Vagina (tissue), 2 donors: ENCODE data around the gene USP51. TPM values are rescaled to one million over a fixed set of nuclear protein-coding genes. Genes with fewer than 3 reads are reported as not detected.
"Not testable (repeated sequence)": the region's sequence is repeated elsewhere in the genome, so short reads cannot be mapped to it uniquely, and the experiment has no call there.

ENCODE experiments used
- DNase-seq, 2 donors: peaks; one replicate each; pipeline ENCODE4 v3.0.0-alpha.2; 2017; ENCODE audit errors: extremely low spot score in 2 of 2
- H3K27ac ChIP-seq: fragments of 200-600 bp; sonication (generic); one replicate; pipeline ENCODE4 v1.5.1; 2019
- H3K27me3 ChIP-seq: fragments of 200-600 bp; sonication (generic); one replicate; pipeline ENCODE4 v1.5.1; 2019
- H3K36me3 ChIP-seq, 2 donors: fragments of 200-600 bp; sonication (generic); one replicate each; pipeline ENCODE4 v1.5.1; 2017 to 2019
- H3K4me1 ChIP-seq: fragments of 200-600 bp; sonication (generic); one replicate; pipeline ENCODE4 v1.5.1; 2019
- H3K4me3 ChIP-seq, 2 donors: fragments of 200-600 bp; sonication (generic); 1 replicate in 1 of 2; 2 replicates in 1 of 2; pipeline ENCODE4 v1.5.1; 2016 to 2019
- H3K9me3 ChIP-seq: fragments of 200-600 bp; sonication (generic); one replicate; pipeline ENCODE4 v1.5.1; 2019
- POLR2A ChIP-seq, 2 donors: fragments of 450-650 bp; IDR thresholded peaks; one replicate each; pipeline ENCODE4 v1.6.1; 2017; ENCODE audit warnings: antibody characterized with exemption in 2 of 2, mild to moderate bottlenecking in 2 of 2, moderate library complexity in 2 of 2
- POLR2AphosphoS5 ChIP-seq, 2 donors: sonication (generic); formaldehyde crosslinking; IDR thresholded peaks; one replicate each; pipeline ENCODE4 v1.9.0; 2017; ENCODE audit warnings: antibody characterized with exemption in 2 of 2, mild to moderate bottlenecking in 2 of 2, low read depth in 1 of 2; ENCODE audit not compliant: insufficient read depth in 1 of 2
- intact Hi-C: fragments of 100-400 bp; cut with DNase I; formaldehyde crosslinking; loops from one replicate; pipeline ENCODE4 v1.15.1; 2023
- total RNA-seq: library from RNA; depleted of rRNA; stranded (reverse); fragments of >200 nt; gene quantifications from one replicate; pipeline ENCODE4 v1.2.3, GENCODE V29; 2016
- TF ChIP-seq, protein P1 (sequence below), 3 experiments: fragments of 450-650 bp in 2 of 3; fragments of 200-600 bp in 1 of 3; sonication (generic) in 1 of 3; IDR thresholded peaks; one replicate each; pipeline ENCODE4 v1.5.1; 2017 to 2019; ENCODE audit warnings: antibody characterized with exemption in 3 of 3, mild to moderate bottlenecking in 2 of 3, moderate library complexity in 2 of 3

USP51 gene
- total RNA-seq, 1 donor from 2014 or later: 1.7 TPM

DNA sequence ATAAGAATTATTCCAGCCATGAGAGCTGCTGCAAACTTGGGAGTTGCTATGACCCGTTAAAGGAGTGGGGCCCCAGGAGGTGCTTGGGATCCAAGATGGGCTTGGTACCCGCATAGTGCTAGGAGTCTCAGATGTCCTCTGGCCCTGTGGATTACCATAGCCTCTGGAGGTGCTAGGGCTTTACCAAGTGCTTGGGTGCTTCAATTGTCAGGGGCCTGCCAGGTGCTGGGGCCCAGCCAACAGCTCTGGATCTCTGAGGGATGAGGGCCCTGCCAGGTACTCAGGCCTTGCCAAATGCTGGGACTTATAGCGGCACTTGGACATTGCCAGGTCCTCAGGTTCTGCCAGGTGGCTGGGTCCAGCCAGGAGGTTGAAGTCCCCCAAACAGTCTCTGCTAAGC lies 32.0 kb upstream of the USP51 start:
- no peak overlapping the region for H3K27ac ChIP-seq
- no peaks in the 10 kb centered on the region for H3K27me3 ChIP-seq
- TF ChIP-seq POLR2AphosphoS5 (IDR thresholded peaks at IDR 0.05; ENCODE audit: insufficient read depth in 1 of 2, low read depth in 1 of 2): no peak
- no peak for TF ChIP-seq POLR2A (IDR thresholded peaks at IDR 0.05)
- TF ChIP-seq, protein P1, sequence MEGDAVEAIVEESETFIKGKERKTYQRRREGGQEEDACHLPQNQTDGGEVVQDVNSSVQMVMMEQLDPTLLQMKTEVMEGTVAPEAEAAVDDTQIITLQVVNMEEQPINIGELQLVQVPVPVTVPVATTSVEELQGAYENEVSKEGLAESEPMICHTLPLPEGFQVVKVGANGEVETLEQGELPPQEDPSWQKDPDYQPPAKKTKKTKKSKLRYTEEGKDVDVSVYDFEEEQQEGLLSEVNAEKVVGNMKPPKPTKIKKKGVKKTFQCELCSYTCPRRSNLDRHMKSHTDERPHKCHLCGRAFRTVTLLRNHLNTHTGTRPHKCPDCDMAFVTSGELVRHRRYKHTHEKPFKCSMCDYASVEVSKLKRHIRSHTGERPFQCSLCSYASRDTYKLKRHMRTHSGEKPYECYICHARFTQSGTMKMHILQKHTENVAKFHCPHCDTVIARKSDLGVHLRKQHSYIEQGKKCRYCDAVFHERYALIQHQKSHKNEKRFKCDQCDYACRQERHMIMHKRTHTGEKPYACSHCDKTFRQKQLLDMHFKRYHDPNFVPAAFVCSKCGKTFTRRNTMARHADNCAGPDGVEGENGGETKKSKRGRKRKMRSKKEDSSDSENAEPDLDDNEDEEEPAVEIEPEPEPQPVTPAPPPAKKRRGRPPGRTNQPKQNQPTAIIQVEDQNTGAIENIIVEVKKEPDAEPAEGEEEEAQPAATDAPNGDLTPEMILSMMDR (IDR thresholded peaks at IDR 0.05): no peak
- DNase-seq: no peak
- intact Hi-C loops: loop anchor here (10.0 kb wide), 1 partner anchor 117 kb away; no protein-coding TSS in a partner anchor
- H3K36me3 ChIP-seq: no peaks in the 10 kb centered on the region
- no peaks in the 10 kb centered on the region for H3K9me3 ChIP-seq
- H3K4me1 ChIP-seq: no peaks in the 10 kb centered on the region
- no peak overlapping the region for H3K4me3 ChIP-seq

DNA sequence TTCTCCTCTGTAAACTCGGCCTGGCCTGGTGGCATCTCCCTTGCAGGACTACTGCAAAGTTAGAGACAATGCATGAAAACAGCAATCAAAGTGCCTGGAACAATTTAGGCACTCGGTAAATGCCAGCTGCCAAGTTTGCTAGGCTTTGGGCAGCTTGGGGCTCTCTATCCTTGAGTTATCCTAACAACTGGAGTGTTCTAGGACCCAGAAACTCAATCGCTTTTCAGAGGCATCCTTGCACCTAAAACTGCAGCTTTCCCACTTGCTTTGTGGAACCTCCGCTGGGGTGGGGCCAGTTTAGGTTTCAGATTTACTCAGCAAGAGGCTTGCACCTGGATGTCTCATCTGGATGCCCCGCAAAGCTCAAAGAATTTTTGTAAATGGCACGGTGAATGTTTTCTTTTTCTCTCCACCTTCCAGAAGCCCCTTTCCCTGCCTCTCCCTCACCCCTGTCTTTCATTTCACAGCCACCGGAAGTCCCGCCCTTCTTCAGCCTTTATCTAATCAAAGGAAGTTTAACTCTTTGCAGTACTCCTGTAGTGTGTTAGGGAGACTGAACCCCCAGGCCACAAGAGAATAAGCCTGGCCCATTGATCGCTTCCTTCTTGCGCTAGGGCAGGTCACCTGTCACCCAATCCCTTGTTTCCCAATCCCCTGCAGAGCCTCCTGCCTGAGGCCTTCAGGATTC lies 27.3 kb upstream of the USP51 start:
- DNase-seq, H3K36me3 ChIP-seq, H3K27me3 ChIP-seq, H3K27ac ChIP-seq, H3K4me1 ChIP-seq, H3K9me3 ChIP-seq, intact Hi-C loops, H3K4me3 ChIP-seq: not testable (repeated sequence)

DNA sequence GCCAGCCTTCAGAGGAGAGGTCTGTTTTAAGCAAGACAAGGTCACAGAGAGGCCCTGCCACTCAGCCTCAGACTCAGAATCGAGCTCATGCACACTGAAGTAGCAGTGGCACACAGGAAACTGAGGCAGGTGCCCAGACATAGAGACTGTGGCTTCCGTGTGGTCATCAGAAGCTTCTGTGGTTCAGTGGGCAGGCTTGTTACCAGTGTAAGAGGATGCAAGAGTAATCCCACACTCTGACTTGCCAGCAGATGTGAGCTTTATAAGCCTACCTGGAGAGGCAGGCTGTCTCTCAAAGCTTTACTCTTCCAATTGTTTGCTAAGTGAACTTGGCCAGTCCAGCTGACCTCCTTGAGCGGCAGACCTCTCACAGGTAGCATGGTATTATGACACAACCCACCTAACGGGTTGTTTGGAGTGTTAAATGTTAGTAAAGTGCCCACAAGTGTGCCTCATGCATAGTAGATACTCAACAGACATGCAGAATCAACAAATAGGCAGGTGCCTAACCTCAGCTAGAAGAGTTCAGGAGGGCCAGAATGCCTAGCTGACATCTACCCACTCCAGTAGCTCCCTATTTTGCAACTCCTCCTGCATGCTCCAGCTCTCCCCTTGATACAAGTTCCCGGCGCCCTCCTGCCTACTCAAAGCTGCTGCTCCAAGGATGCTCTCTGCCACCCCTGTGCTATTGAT lies 23.5 kb upstream of the USP51 start:
- H3K4me3 ChIP-seq, intact Hi-C loops, DNase-seq, H3K9me3 ChIP-seq, H3K4me1 ChIP-seq, H3K36me3 ChIP-seq, H3K27ac ChIP-seq, H3K27me3 ChIP-seq: not testable (repeated sequence)

DNA sequence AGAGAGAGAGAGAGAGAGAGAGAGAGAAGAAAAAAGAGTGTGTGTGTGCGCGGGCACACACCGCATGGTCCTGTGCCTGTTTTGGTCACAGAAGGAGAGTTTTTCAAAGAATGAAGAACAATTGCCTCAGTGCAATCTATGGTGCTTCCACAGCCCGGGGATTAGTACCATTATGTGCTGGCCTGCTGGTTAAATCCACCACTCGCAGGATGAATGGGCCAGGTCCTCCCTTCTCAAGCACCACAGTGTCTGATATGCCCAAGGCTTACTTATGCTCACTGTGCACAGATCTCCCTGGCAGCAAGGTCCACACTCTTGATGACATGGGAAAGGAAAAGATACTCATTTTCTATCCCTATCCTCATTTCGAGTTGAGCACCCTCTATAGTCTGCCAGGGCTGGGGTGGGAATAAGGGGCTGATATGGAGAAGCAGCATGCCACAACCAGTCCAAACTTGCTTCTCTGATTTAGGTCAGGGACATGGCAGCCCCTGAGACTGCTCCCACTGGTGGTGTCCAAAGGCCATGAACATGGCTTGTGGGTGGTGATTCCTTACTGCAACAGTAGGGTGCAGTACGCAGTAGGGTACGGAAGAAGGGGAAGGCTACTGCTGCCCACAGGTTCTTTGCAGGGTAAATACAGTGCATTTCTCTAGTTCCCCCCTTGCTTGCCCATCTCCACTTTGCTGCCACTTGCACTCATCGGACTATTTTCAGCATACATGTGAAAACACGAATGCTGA lies 18.9 kb upstream of the USP51 start:
- H3K27me3 ChIP-seq, H3K9me3 ChIP-seq, H3K4me1 ChIP-seq, DNase-seq, H3K4me3 ChIP-seq, H3K36me3 ChIP-seq, H3K27ac ChIP-seq, intact Hi-C loops: not testable (repeated sequence)

DNA sequence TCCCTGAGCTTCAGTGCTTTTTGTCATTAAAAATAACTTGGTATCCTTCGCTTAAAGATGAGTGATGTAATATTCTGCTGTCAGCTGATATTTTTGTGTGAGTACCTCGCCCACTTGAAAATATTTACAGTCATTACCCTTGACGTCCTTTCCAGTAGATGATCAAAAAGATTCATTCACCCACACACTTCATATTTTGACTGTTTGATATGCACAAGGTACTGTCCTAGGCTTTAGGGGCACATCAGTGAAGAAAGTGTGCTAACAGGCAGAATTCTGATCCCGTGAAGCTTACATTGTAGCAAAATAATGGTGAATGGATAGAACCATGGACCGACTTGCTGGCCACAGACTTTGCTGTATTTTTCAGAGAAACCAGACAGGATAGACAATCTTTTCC lies 18.1 kb upstream of the USP51 start:
- H3K36me3 ChIP-seq, H3K27ac ChIP-seq, DNase-seq, H3K4me3 ChIP-seq, H3K27me3 ChIP-seq, H3K9me3 ChIP-seq, H3K4me1 ChIP-seq, intact Hi-C loops: not testable (repeated sequence)

DNA sequence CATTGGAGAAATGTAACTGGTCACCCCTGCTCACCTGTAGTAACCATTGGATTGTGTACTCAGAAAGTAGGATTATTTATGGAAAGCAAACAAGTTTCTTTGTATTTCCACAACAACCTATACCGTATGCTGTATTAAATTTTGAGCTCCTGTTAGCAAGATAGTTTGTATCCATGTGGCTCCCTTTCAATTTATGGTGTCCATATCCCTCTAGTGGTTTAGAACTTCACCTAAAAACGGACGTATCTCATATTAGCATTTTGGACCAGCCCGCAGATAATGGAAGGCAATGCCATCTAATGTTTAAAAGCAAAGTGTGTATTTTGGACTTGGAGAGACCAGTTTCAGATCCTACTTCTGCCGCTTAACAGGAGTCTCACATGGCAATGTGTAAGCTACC lies 17.4 kb upstream of the USP51 start:
- DNase-seq: not testable (repeated sequence)

DNA sequence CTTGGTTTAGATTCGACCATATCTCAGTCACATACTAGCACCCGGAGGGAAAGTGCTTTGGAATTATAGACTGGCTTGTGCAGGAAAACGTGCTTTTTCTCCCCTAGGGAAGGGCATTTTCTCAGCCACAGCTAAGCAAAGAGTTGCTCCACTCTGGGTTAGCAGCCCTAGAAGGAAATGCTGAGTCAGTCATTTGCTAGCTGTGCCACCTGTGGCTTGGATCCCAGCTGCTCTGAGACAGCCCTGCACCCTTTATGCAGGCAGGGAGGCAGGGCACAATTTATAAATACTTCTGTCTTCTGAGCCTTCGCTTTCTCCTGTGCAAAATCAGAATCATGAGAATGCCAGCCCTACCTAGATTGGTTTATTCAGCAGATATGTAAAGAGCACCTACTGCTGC lies 1.3 kb upstream of the USP51 start:
- no peaks in the 10 kb centered on the region for H3K36me3 ChIP-seq
- peak in 1 of 2 donors; percentile 46 for DNase-seq
- no peaks in the 10 kb centered on the region for H3K27me3 ChIP-seq
- TF ChIP-seq POLR2A (IDR thresholded peaks at IDR 0.05): no peak
- no peak for TF ChIP-seq POLR2AphosphoS5 (IDR thresholded peaks at IDR 0.05; ENCODE audit: insufficient read depth in 1 of 2, low read depth in 1 of 2)
- TF ChIP-seq, protein P1 (IDR thresholded peaks at IDR 0.05): no peak
- intact Hi-C loops: no loop called here
- no peak overlapping the region for H3K4me3 ChIP-seq
- no peaks in the 10 kb centered on the region for H3K9me3 ChIP-seq
- H3K4me1 ChIP-seq: peaks cover 8% of the 10 kb centered on the region
- no peak overlapping the region for H3K27ac ChIP-seq

More for the DNA sequence above, 17.4 kb upstream of the USP51 start:
- H3K27me3 ChIP-seq, intact Hi-C loops, H3K4me3 ChIP-seq, H3K9me3 ChIP-seq, H3K27ac ChIP-seq, H3K36me3 ChIP-seq, H3K4me1 ChIP-seq: not testable (repeated sequence)
